Endothelial cell of umbilical vein (primary cell): ENCODE results near the gene UBASH3A. TPM values are rescaled to one million over a fixed set of nuclear protein-coding genes. Genes with fewer than 3 reads are reported as not detected.

Source experiments
- BruUV-seq: library from RNA; stranded (reverse); fragments of 400-500 nt; replicated peaks from 2 replicates; lab custom pipeline; 2021; lab: Mats Ljungman, UMichigan
- CTCF ChIA-PET: fragments of 300-600, 350-600 bp; sonication (Branson Sonifier 250); formaldehyde crosslinking; loops from one replicate; lab custom pipeline; 2021; ENCODE audit warnings: antibody characterized with exemption, inconsistent platforms; lab: Charles Lee
- POLR2A ChIA-PET: fragments of 300-600, 350-600 bp; sonication (Branson Sonifier 250); formaldehyde crosslinking; loops from one replicate; lab custom pipeline; 2021; ENCODE audit warnings: antibody characterized with exemption, inconsistent platforms; lab: Charles Lee
- DNase-seq: peaks from one replicate; pipeline ENCODE4 v3.0.0-alpha.2; 2011; ENCODE audit warnings: low read depth, low spot score
- FAIRE-seq: peaks from 2 replicates; lab custom pipeline; 2011; peaks lifted over from hg19 to GRCh38; lab: Jason Lieb, UNC
- H2AFZ ChIP-seq: 2 replicates; pipeline ENCODE4 v1.6.0; 2012; ENCODE audit warnings: low read depth, low read length, control low read depth, inconsistent platforms
- H3K27ac ChIP-seq: 2 replicates; pipeline ENCODE4 v1.5.1; 2011; ENCODE audit warnings: low read depth, mild to moderate bottlenecking, control low read depth, low read length, moderate library complexity; ENCODE audit not compliant: insufficient read depth
- H3K27me3 ChIP-seq, 2 experiments: 2 replicates each; pipeline versions ENCODE4 v1.6.0 to v1.6.1; 2011; ENCODE audit warnings: low read length in 2 of 2, mixed read lengths in 1 of 2; ENCODE audit not compliant: control insufficient read depth in 2 of 2, insufficient read depth in 2 of 2
- H3K36me3 ChIP-seq, 2 experiments: 2 replicates in 1 of 2; 3 replicates in 1 of 2; pipeline ENCODE4 v1.5.1; 2011; ENCODE audit warnings: low read length in 2 of 2, mild to moderate bottlenecking in 1 of 2, moderate library complexity in 1 of 2; ENCODE audit not compliant: control insufficient read depth in 2 of 2, insufficient read depth in 2 of 2; ENCODE audit errors: extremely low read depth in 1 of 2
- H3K4me1 ChIP-seq: 3 replicates; pipeline ENCODE4 v1.5.1; 2011; ENCODE audit warnings: mild to moderate bottlenecking, low read length; ENCODE audit not compliant: control insufficient read depth, insufficient read depth; ENCODE audit errors: extremely low read depth
- H3K4me2 ChIP-seq: 2 replicates; pipeline ENCODE4 v1.6.1; 2011; ENCODE audit warnings: low read length, control low read depth, mixed read lengths; ENCODE audit not compliant: insufficient read depth
- H3K4me3 ChIP-seq, 3 experiments: fragments of 200-600 bp in 1 of 3; sonication (generic), shearing (Covaris generic) in 1 of 3; replicated peaks in 1 of 3; 2 replicates each; pipeline ENCODE4 v1.5.1; 2011 to 2016; ENCODE audit warnings: control low read depth in 3 of 3, low read length in 3 of 3, mild to moderate bottlenecking in 2 of 3, inconsistent platforms in 1 of 3, low read depth in 1 of 3, moderate library complexity in 1 of 3; ENCODE audit not compliant: insufficient read depth in 1 of 3
- H3K79me2 ChIP-seq: 2 replicates; pipeline ENCODE4 v1.6.0; 2012; ENCODE audit warnings: low read length, inconsistent platforms; ENCODE audit not compliant: control insufficient read depth, insufficient read depth
- H3K9ac ChIP-seq: replicated peaks from 2 replicates; pipeline ENCODE3; 2011; ENCODE audit warnings: low read length, control low read depth; ENCODE audit not compliant: insufficient read depth; ENCODE audit errors: extremely low read depth
- H3K9me1 ChIP-seq: replicated peaks from 3 replicates; pipeline ENCODE4 v1.6.0; 2011; ENCODE audit warnings: mild to moderate bottlenecking, low read length; ENCODE audit not compliant: control insufficient read depth, insufficient read depth; ENCODE audit errors: extremely low read depth
- H3K9me3 ChIP-seq: replicated peaks from 2 replicates; pipeline ENCODE4 v1.5.1; 2012; ENCODE audit warnings: low read length, inconsistent platforms; ENCODE audit not compliant: control insufficient read depth, insufficient read depth
- H4K20me1 ChIP-seq: replicated peaks from 2 replicates; pipeline ENCODE3; 2011; ENCODE audit warnings: mild to moderate bottlenecking, low read length; ENCODE audit not compliant: control insufficient read depth, insufficient read depth; ENCODE audit errors: extremely low read depth
- CTCF ChIP-seq, 2 donors: IDR thresholded peaks; 1 replicate in 1 of 2; 2 replicates in 1 of 2; pipeline ENCODE4 v1.5.1; 2011; ENCODE audit warnings: low read length in 2 of 2, mild to moderate bottlenecking in 2 of 2, moderate library complexity in 2 of 2, control low read depth in 1 of 2, inconsistent platforms in 1 of 2, low read depth in 1 of 2; ENCODE audit not compliant: insufficient read depth in 1 of 2; ENCODE audit errors: extremely low read depth in 1 of 2
- EZH2 ChIP-seq: IDR thresholded peaks from 2 replicates; pipeline ENCODE4 v1.6.1; 2012; ENCODE audit warnings: borderline replicate concordance, low read depth, mild to moderate bottlenecking, moderate library complexity, low read length, inconsistent platforms; ENCODE audit not compliant: severe bottlenecking
- FOS ChIP-seq: IDR thresholded peaks from 2 replicates; pipeline ENCODE4 v1.6.1; 2011; ENCODE audit warnings: mild to moderate bottlenecking, low read length, moderate library complexity, borderline replicate concordance; ENCODE audit not compliant: insufficient read depth
- GATA2 ChIP-seq: IDR thresholded peaks from 2 replicates; pipeline ENCODE4 v1.7.0; 2011; ENCODE audit warnings: low read depth, mild to moderate bottlenecking, moderate library complexity, mixed read lengths, low read length; ENCODE audit not compliant: insufficient read length, insufficient read depth
- JUN ChIP-seq: IDR thresholded peaks from 2 replicates; pipeline ENCODE4 v1.6.1; 2011; ENCODE audit warnings: borderline replicate concordance, low read depth; ENCODE audit not compliant: insufficient read length, insufficient read depth
- dilution Hi-C: fragments of 300-500 bp; cut with MboI; formaldehyde crosslinking; loops from one replicate; pipeline ENCODE4 v1.15.0; 2019; ENCODE audit warnings: low sequenced_read_pairs; ENCODE audit not compliant: extremely low pct_ligation_motif_present
- intact Hi-C: fragments of 100-400 bp; cut with micrococcal nuclease; formaldehyde crosslinking; loops from one replicate; pipeline ENCODE4 v1.10.0; 2022
- polyA plus RNA-seq, 4 experiments: library from polyadenylated mRNA; depleted of rRNA in 3 of 4; stranded (reverse) in 3 of 4; unstranded in 1 of 4; fragments of >200 nt; gene quantifications; 2 replicates each; pipeline versions ENCODE4 v1.2.1 to v1.2.3, GENCODE V29; 2011 to 2012; ENCODE audit warnings: missing spikeins in 1 of 4
- total RNA-seq: library from RNA; stranded (reverse); gene quantifications from 2 replicates; pipeline ENCODE4 v1.2.3, GENCODE V29; 2021

UBASH3A gene
- total and polyA plus RNA-seq, 2 donors (not counting 3 experiments of a cell fraction or from before 2014, with no cell fraction given): not detected

GRCh38 chr21:42366292-42367010, 37.3 kb upstream of the UBASH3A start, which contains the start of gene TFF1:
Gene TFF1 (minus strand): TSS chr21:42366535. CDS start chr21:42366495, 40 bp downstream.
- FAIRE-seq: no peak
- CTCF ChIA-PET: interaction anchor here (0.6 to 1.0 kb wide), 3 partner anchors 15 to 57 kb away, joined by 3 read pairs; no protein-coding TSS in a partner anchor
- dilution Hi-C loops: no loop called here

More at GRCh38 chr21:42366292-42367010, 37.3 kb upstream of the UBASH3A start, which contains the start of gene TFF1:
- BruUV-seq: no TSS peak
- TF ChIP-seq GATA2: no peak
- TF ChIP-seq CTCF (IDR thresholded peaks at IDR 0.05; ENCODE audit: extremely low read depth in 1 of 2, insufficient read depth in 1 of 2, low read depth in 1 of 2, low read length in 2 of 2): no peak
- no peak for TF ChIP-seq EZH2
- TF ChIP-seq FOS: no peak
- TF ChIP-seq JUN: no peak
- Histone ChIP-seq H3K4me3 (no peak within 1 kb of the TSS), H3K79me2 (no peaks in the 10 kb centered on the region), H3K4me2 (no peak within 1 kb of the TSS), H3K9me3 (no peaks in the 10 kb centered on the region), H3K36me3 (no peaks in the 10 kb centered on the region), H2AFZ (no peak within 1 kb of the TSS), H3K4me1 (no peaks in the 10 kb centered on the region), H3K27me3 (peaks cover 0 to 1% of the 10 kb centered on the region in 2 experiments), H4K20me1 (no peaks in the 10 kb centered on the region), H3K9me1 (no peaks in the 10 kb centered on the region), H3K9ac (no peak within 1 kb of the TSS), H3K27ac (no peak within 1 kb of the TSS)
- intact Hi-C loops: no loop called here
- DNase-seq: peak; percentile 2
- POLR2A ChIA-PET: no interaction called here
